IMR-90 (cell line): ENCODE results near the gene RIC3. TPM values are rescaled to one million over a fixed set of nuclear protein-coding genes. Genes with fewer than 3 reads are reported as not detected.

ENCODE experiments used
- ATAC-seq: fragments of 200-7000 bp; cut with Tn5 transposase; 2 replicates; pipeline ENCODE4 v1.9.1; 2020; ENCODE audit warnings: low read depth, mild to moderate bottlenecking, moderate library complexity
- BruUV-seq: library from RNA; stranded (reverse); fragments of 400-500 nt; replicated peaks from 2 replicates; lab custom pipeline; 2021; lab: Mats Ljungman, UMichigan
- CTCF ChIA-PET: fragments of 300-600 bp; formaldehyde crosslinking; extraction: SDS; loops from one replicate; lab custom pipeline; 2021; ENCODE audit warnings: antibody characterized with exemption; lab: Yijun Ruan, JAX
- POLR2A ChIA-PET: fragments of 300-600 bp; sonication (Branson Sonifier 250); formaldehyde crosslinking; loops from one replicate; lab custom pipeline; 2022; ENCODE audit warnings: antibody characterized with exemption; ENCODE audit not compliant: unreplicated experiment; lab: Charles Lee
- DNase-seq: peaks from one replicate; pipeline ENCODE4 v3.0.0; 2013
- H2AFZ ChIP-seq: replicated peaks from 2 replicates; pipeline ENCODE3; 2013; ENCODE audit warnings: low read length, mild to moderate bottlenecking; ENCODE audit not compliant: poor library complexity
- H2AK5ac ChIP-seq: 2 replicates; pipeline ENCODE4 v1.6.1; 2013; ENCODE audit warnings: low read depth, low read length, inconsistent platforms
- H2AK9ac ChIP-seq: replicated peaks from 2 replicates; pipeline ENCODE3; 2013; ENCODE audit warnings: mild to moderate bottlenecking, low read depth, low read length, moderate library complexity; ENCODE audit not compliant: poor library complexity
- H2BK120ac ChIP-seq: 2 replicates; pipeline ENCODE4 v1.6.1; 2013; ENCODE audit warnings: low read depth, low read length, inconsistent platforms
- H2BK15ac ChIP-seq: 3 replicates; pipeline ENCODE4 v1.6.1; 2013; ENCODE audit warnings: low read depth, low read length, inconsistent platforms
- H2BK20ac ChIP-seq: 2 replicates; pipeline ENCODE4 v1.6.1; 2013; ENCODE audit warnings: low read depth, mild to moderate bottlenecking, inconsistent platforms, low read length, moderate library complexity
- H2BK5ac ChIP-seq: 2 replicates; pipeline ENCODE4 v1.6.1; 2013; ENCODE audit warnings: mild to moderate bottlenecking, low read depth, low read length, inconsistent platforms; ENCODE audit not compliant: poor library complexity, severe bottlenecking
- H3K14ac ChIP-seq: replicated peaks from 2 replicates; pipeline ENCODE4 v1.6.1; 2013; ENCODE audit warnings: low read depth, low read length, inconsistent platforms
- H3K18ac ChIP-seq: 2 replicates; pipeline ENCODE4 v1.6.1; 2013; ENCODE audit warnings: low read depth, low read length, control low read depth
- H3K23ac ChIP-seq: 2 replicates; pipeline ENCODE4 v1.6.1; 2013; ENCODE audit warnings: low read depth, low read length, inconsistent platforms
- H3K27ac ChIP-seq: 2 replicates; pipeline ENCODE4 v1.5.1; 2013; ENCODE audit warnings: mild to moderate bottlenecking, control low read depth, low read length; ENCODE audit not compliant: insufficient read depth
- H3K27me3 ChIP-seq: 2 replicates; pipeline ENCODE4 v1.6.1; 2013; ENCODE audit warnings: low read length; ENCODE audit not compliant: control insufficient read depth, insufficient read depth
- H3K36me3 ChIP-seq: 2 replicates; pipeline ENCODE4 v1.6.1; 2013; ENCODE audit warnings: low read length, mixed read lengths; ENCODE audit not compliant: control insufficient read depth, insufficient read depth
- H3K4ac ChIP-seq: 2 replicates; pipeline ENCODE4 v1.6.1; 2013; ENCODE audit warnings: low read depth, low read length, inconsistent platforms
- H3K4me1 ChIP-seq: 2 replicates; pipeline ENCODE4 v1.6.1; 2013; ENCODE audit warnings: low read length, mixed read lengths; ENCODE audit not compliant: control insufficient read depth, insufficient read depth
- H3K4me2 ChIP-seq: 2 replicates; pipeline ENCODE4 v1.6.1; 2013; ENCODE audit warnings: low read depth, mild to moderate bottlenecking, control low read depth, low read length, moderate library complexity
- H3K4me3 ChIP-seq: 2 replicates; pipeline ENCODE4 v1.5.1; 2013; ENCODE audit warnings: low read depth, mild to moderate bottlenecking, control low read depth, low read length, moderate library complexity; ENCODE audit not compliant: insufficient read depth
- H3K56ac ChIP-seq: 2 replicates; pipeline ENCODE4 v1.6.1; 2013; ENCODE audit warnings: low read length, inconsistent platforms; ENCODE audit not compliant: insufficient read depth; ENCODE audit errors: extremely low read depth
- H3K79me1 ChIP-seq, 2 experiments: 2 replicates each; pipeline ENCODE4 v1.6.1; 2013; ENCODE audit warnings: low read length in 2 of 2, inconsistent platforms in 1 of 2, low read depth in 1 of 2
- H3K9ac ChIP-seq: 2 replicates; pipeline ENCODE4 v1.6.1; 2013; ENCODE audit warnings: low read depth, low read length, control low read depth
- H3K9me1 ChIP-seq: 2 replicates; pipeline ENCODE4 v1.6.1; 2013; ENCODE audit warnings: low read length, inconsistent platforms; ENCODE audit not compliant: insufficient read depth
- H3K9me3 ChIP-seq: 2 replicates; pipeline ENCODE4 v1.6.1; 2013; ENCODE audit warnings: low read length; ENCODE audit not compliant: control insufficient read depth, insufficient read depth
- H4K20me1 ChIP-seq: 2 replicates; pipeline ENCODE4 v1.6.1; 2013; ENCODE audit warnings: low read length, inconsistent platforms; ENCODE audit not compliant: insufficient read depth
- H4K5ac ChIP-seq: 2 replicates; pipeline ENCODE4 v1.6.1; 2013; ENCODE audit warnings: mild to moderate bottlenecking, low read depth, low read length, control low read depth
- H4K8ac ChIP-seq, 2 experiments: 2 replicates each; pipeline ENCODE4 v1.6.1; 2013; ENCODE audit warnings: low read depth in 2 of 2, low read length in 2 of 2, control low read depth in 1 of 2, inconsistent platforms in 1 of 2
- H4K91ac ChIP-seq: 2 replicates; pipeline ENCODE4 v1.6.1; 2013; ENCODE audit warnings: low read depth, low read length, inconsistent platforms; ENCODE audit not compliant: insufficient read depth
- BHLHE40 ChIP-seq: fragments of 150-350 bp; IDR thresholded peaks from 2 replicates; pipeline ENCODE4 v1.6.1; 2016; ENCODE audit warnings: mild to moderate bottlenecking, low read depth, low read length
- FOS ChIP-seq: fragments of 150-350 bp; IDR thresholded peaks from 2 replicates; pipeline ENCODE4 v1.6.1; 2016; ENCODE audit warnings: low read depth, low read length
- MAFK ChIP-seq: IDR thresholded peaks from 2 replicates; pipeline ENCODE4 v1.6.1; 2012; ENCODE audit warnings: low read depth, low read length, improper control_type of control experiment
- POLR2A ChIP-seq: IDR thresholded peaks from 2 replicates; pipeline ENCODE4 v1.6.1; 2012; ENCODE audit warnings: mild to moderate bottlenecking, low read depth, low read length
- RAD21 ChIP-seq: IDR thresholded peaks from 2 replicates; pipeline ENCODE4 v1.6.1; 2012; ENCODE audit warnings: low read length, improper control_type of control experiment
- RCOR1 ChIP-seq: IDR thresholded peaks from 2 replicates; pipeline ENCODE4 v1.6.1; 2012; ENCODE audit warnings: mild to moderate bottlenecking, low read length, improper control_type of control experiment; ENCODE audit not compliant: insufficient replicate concordance
- RFX5 ChIP-seq: IDR thresholded peaks from 2 replicates; pipeline ENCODE4 v1.8.0; 2012; ENCODE audit warnings: low read depth, mild to moderate bottlenecking, low read length, moderate library complexity
- SMC3 ChIP-seq: fragments of 150-350 bp; IDR thresholded peaks from 2 replicates; pipeline ENCODE4 v1.6.1; 2016; ENCODE audit warnings: low read depth, mild to moderate bottlenecking, antibody characterized with exemption, low read length, moderate library complexity
- WGBS, 2 experiments: methylation state at CpG; one replicate each; pipeline versions ENCODE4 v1.1.5 to v1.1.7; 2013; ENCODE audit warnings: missing lambda C conversion rate in 2 of 2; ENCODE audit not compliant: insufficient read length in 1 of 2; ENCODE audit errors: extremely low coverage in 2 of 2; 5-methylcytosine and 5-hydroxymethylcytosine counted together
- dilution Hi-C: fragments of 300-500 bp; cut with HindIII; formaldehyde crosslinking; loops from one replicate; pipeline ENCODE4 v1.14.3; 2018; ENCODE audit warnings: low sequenced_read_pairs; ENCODE audit not compliant: unreplicated experiment
- in situ Hi-C: fragments of 300-500 bp; cut with MboI; formaldehyde crosslinking; loops from 3 replicates; pipeline ENCODE4 v1.14.3; 2019; ENCODE audit warnings: low sequenced_read_pairs, inconsistent platforms, mixed read lengths
- intact Hi-C: fragments of 100-400 bp; cut with micrococcal nuclease; formaldehyde crosslinking; loops from 2 replicates; pipeline ENCODE4 v1.10.0; 2022
- polyA plus RNA-seq, 3 experiments: library from polyadenylated mRNA; depleted of rRNA; stranded (reverse); fragments of >200 nt; gene quantifications; 2 replicates each; pipeline ENCODE4 v1.2.3, GENCODE V29; 2012; ENCODE audit warnings: low replicate concordance in 1 of 3
- total RNA-seq: library from RNA; depleted of rRNA; stranded (reverse); fragments of >200 nt; gene quantifications from 2 replicates; pipeline ENCODE4 v1.2.3, GENCODE V29; 2012
- TF ChIP-seq, protein P1 (sequence below): fragments of 150-350 bp; IDR thresholded peaks from 2 replicates; pipeline ENCODE4 v1.6.1; 2016; ENCODE audit warnings: low read depth, mild to moderate bottlenecking, low read length, moderate library complexity, borderline replicate concordance

RIC3 gene
- total and polyA plus RNA-seq, 2 of the 4 experiments (the other 2 are of a cell fraction) = not detected

DNA sequence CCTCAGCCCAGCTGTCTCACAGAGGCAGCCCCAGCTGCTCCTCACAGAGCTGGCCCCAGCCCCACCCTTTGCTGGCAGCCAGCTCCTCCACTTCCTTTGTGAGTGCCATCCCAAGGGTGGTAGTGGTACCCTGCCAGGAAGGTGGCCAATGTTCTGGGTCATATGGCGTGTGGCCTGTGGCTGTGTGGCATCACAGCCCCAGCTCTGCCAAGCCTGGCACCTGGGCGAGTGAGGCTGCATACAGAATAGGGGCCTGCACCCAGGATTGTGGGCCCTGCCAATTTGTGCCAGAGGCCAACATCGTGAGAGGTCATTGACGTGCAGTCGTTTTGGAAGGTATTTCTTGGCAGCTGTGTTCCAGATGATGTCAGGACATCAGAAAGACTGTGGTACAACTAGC, 77.1 kb downstream of the RIC3 start:
- H2AK5ac ChIP-seq = no peak overlapping the region
- H3K4me3 ChIP-seq = no peak overlapping the region
- H3K9ac ChIP-seq = no peak overlapping the region
- H3K9me3 ChIP-seq = no peaks in the 10 kb centered on the region
- peaks cover 3 to 6% of the 10 kb centered on the region in 2 experiments; a peak in 1 of 4 replicates for H3K79me1 ChIP-seq
- no peaks in the 10 kb centered on the region for H3K9me1 ChIP-seq
- ATAC-seq (no peak), DNase-seq (no peak)
- H3K27me3 ChIP-seq = no peaks in the 10 kb centered on the region
- no peak overlapping the region for H3K18ac ChIP-seq
- no peak overlapping the region for H2AFZ ChIP-seq
- H3K36me3 ChIP-seq = peaks cover 12% of the 10 kb centered on the region
- no peak overlapping the region for H2BK120ac ChIP-seq
- no peak overlapping the region for H3K56ac ChIP-seq
- no peak overlapping the region for H3K14ac ChIP-seq
- WGBS, 2 experiments = 87% methylated on average over 5 of the region's 5 CpGs; no CpG with 5 or more reads in 1 of the 2 experiments
- dilution Hi-C loops (no loop called here), intact Hi-C loops (loop anchor here (1.0 to 10.0 kb wide), 3 partner anchors 58 to 417 kb away; partner anchors contain the start of gene CYB5R2), in situ Hi-C loops (loop anchor here (10.0 to 25.0 kb wide), 3 partner anchors 57 to 404 kb away; no protein-coding TSS in a partner anchor)
- H3K23ac ChIP-seq = no peak overlapping the region
- no peak overlapping the region for H4K8ac ChIP-seq
- no peak overlapping the region for H3K4ac ChIP-seq
- peak overlapping the region; percentile 63 for H2AK9ac ChIP-seq
- POLR2A ChIA-PET = no interaction called here
- peaks cover 18% of the 10 kb centered on the region; the same call in 1 of the 2 replicates for H4K20me1 ChIP-seq
- H4K5ac ChIP-seq = no peak overlapping the region
- no TSS peak for BruUV-seq
- CTCF ChIA-PET = interaction anchor here (1.0 to 5.3 kb wide), 2 partner anchors 15 to 85 kb away, joined by 4 to 30 read pairs; no protein-coding TSS in a partner anchor
- no peak overlapping the region for H2BK15ac ChIP-seq
- no peak for TF ChIP-seq POLR2A
- no peak for TF ChIP-seq RFX5
- TF ChIP-seq SMC3 = no peak
- TF ChIP-seq, protein P1, sequence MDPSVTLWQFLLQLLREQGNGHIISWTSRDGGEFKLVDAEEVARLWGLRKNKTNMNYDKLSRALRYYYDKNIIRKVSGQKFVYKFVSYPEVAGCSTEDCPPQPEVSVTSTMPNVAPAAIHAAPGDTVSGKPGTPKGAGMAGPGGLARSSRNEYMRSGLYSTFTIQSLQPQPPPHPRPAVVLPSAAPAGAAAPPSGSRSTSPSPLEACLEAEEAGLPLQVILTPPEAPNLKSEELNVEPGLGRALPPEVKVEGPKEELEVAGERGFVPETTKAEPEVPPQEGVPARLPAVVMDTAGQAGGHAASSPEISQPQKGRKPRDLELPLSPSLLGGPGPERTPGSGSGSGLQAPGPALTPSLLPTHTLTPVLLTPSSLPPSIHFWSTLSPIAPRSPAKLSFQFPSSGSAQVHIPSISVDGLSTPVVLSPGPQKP = no peak
- TF ChIP-seq RCOR1 = no peak
- no peak for TF ChIP-seq BHLHE40
- no peak for TF ChIP-seq RAD21
- no peak for TF ChIP-seq MAFK
- TF ChIP-seq FOS = no peak
- no peak overlapping the region for H3K4me2 ChIP-seq
- no peak overlapping the region for H2BK5ac ChIP-seq
- H3K4me1 ChIP-seq = no peaks in the 10 kb centered on the region
- no peak overlapping the region for H3K27ac ChIP-seq
- H4K91ac ChIP-seq = no peak overlapping the region
- H2BK20ac ChIP-seq = no peak overlapping the region
